GM10847 (cell line): ENCODE measurements around the gene TBRG1.

Experiments used
- POLR2A ChIP-seq: IDR thresholded peaks from 2 replicates; pipeline ENCODE4 v1.6.1; 2011; ENCODE audit not compliant: insufficient read length; ENCODE audit errors: extremely low read depth

Gene TBRG1

GRCh38 chr11:124642628-124643027, 20.0 kb downstream of the TBRG1 start:
- no peak for TF ChIP-seq POLR2A

- no peak for TF ChIP-seq POLR2A
Measured at GRCh38 chr11:124643042-124643604, 20.5 kb downstream of the TBRG1 start.

- TF ChIP-seq POLR2A: no peak
Measured at GRCh38 chr11:124643605-124644425, 21.2 kb downstream of the TBRG1 start.

GRCh38 chr11:124644426-124645280, 22.0 kb downstream of the TBRG1 start:
- TF ChIP-seq POLR2A: no peak

- no peak for TF ChIP-seq POLR2A
Measured at GRCh38 chr11:124646148-124646547, 23.5 kb downstream of the TBRG1 start.

GRCh38 chr11:124648610-124649009, 25.9 kb downstream of the TBRG1 start:
- no peak for TF ChIP-seq POLR2A

GRCh38 chr11:124656774-124657630, 34.3 kb downstream of the TBRG1 start:
- no peak for TF ChIP-seq POLR2A

- no peak for TF ChIP-seq POLR2A
Measured at GRCh38 chr11:124657904-124658303, 35.2 kb downstream of the TBRG1 start.

- TF ChIP-seq POLR2A: no peak
Measured at GRCh38 chr11:124658501-124658900, 35.8 kb downstream of the TBRG1 start.

- no peak for TF ChIP-seq POLR2A
Measured at GRCh38 chr11:124658986-124659385, 36.3 kb downstream of the TBRG1 start.

GRCh38 chr11:124661553-124661952, 38.9 kb downstream of the TBRG1 start:
- TF ChIP-seq POLR2A: no peak

- no peak for TF ChIP-seq POLR2A
Measured at GRCh38 chr11:124662106-124662505, 39.4 kb downstream of the TBRG1 start.

- no peak for TF ChIP-seq POLR2A
Measured at GRCh38 chr11:124663861-124664260, 41.2 kb downstream of the TBRG1 start.

- no peak for TF ChIP-seq POLR2A
Measured at GRCh38 chr11:124667601-124668000, 44.9 kb downstream of the TBRG1 start.

GRCh38 chr11:124669193-124669592, 46.5 kb downstream of the TBRG1 start:
- TF ChIP-seq POLR2A: no peak
